Measurements from ENCODE around the gene RPL29.

Gene RPL29

GRCh38 chr3:51958603-51959521 is 36.8 kb downstream of the RPL29 start:
- Histone ChIP-seq H3K9me2 (replicated peaks; ENCODE audit: insufficient read depth, low read length) (no peaks in the 10 kb centered on the region), H3K4me2 (ENCODE audit: low read depth, low read length, poor library complexity, severe bottlenecking) (no peak overlapping the region), H3K4me3 (ENCODE audit: insufficient read depth, low read length, poor library complexity, severe bottlenecking) (no peak overlapping the region), H3K79me2 (ENCODE audit: insufficient read depth, low read length) (no peaks in the 10 kb centered on the region), H3F3A (ENCODE audit: insufficient read depth) (no peaks in the 10 kb centered on the region), H4K20me1 (ENCODE audit: low read depth, low read length) (no peaks in the 10 kb centered on the region), H3K27me3 (ENCODE audit: low read length) (no peaks in the 10 kb centered on the region), H3K27ac (ENCODE audit: low read depth, low read length) (no peak overlapping the region), H3K9ac (ENCODE audit: low read length) (no peak overlapping the region), H3K36me3 (ENCODE audit: low read length) (no peaks in the 10 kb centered on the region), H3K9me3 (ENCODE audit: insufficient read depth, low read length) (no peaks in the 10 kb centered on the region), H2AFZ (ENCODE audit: low read depth, low read length, severe bottlenecking) (no peak overlapping the region)
- TF ChIP-seq CTCF (IDR thresholded peaks at IDR 0.05; ENCODE audit: insufficient read depth, low read length, poor library complexity, severe bottlenecking) (no peak), EZH2phosphoT487 (conservative IDR thresholded peaks at IDR 0.05; ENCODE audit: low read length) (no peak)

GRCh38 chr3:51957520-51958205 is 38.0 kb downstream of the RPL29 start:
- H3K9me3 ChIP-seq (ENCODE audit: insufficient read depth, low read length) = no peaks in the 10 kb centered on the region
- H3K9me2 ChIP-seq (replicated peaks; ENCODE audit: insufficient read depth, low read length) = no peaks in the 10 kb centered on the region
- no peaks in the 10 kb centered on the region for H3K27me3 ChIP-seq (ENCODE audit: low read length)
- no peaks in the 10 kb centered on the region for H4K20me1 ChIP-seq (ENCODE audit: low read depth, low read length)
- no peak overlapping the region for H3K4me2 ChIP-seq (ENCODE audit: low read depth, low read length, poor library complexity, severe bottlenecking)
- no peaks in the 10 kb centered on the region for H3F3A ChIP-seq (ENCODE audit: insufficient read depth)
- no peaks in the 10 kb centered on the region for H3K36me3 ChIP-seq (ENCODE audit: low read length)
- H3K27ac ChIP-seq (ENCODE audit: low read depth, low read length) = no peak overlapping the region
- H3K9ac ChIP-seq (ENCODE audit: low read length) = no peak overlapping the region
- no peak overlapping the region for H2AFZ ChIP-seq (ENCODE audit: low read depth, low read length, severe bottlenecking)
- no peaks in the 10 kb centered on the region for H3K79me2 ChIP-seq (ENCODE audit: insufficient read depth, low read length)
- no peak overlapping the region for H3K4me3 ChIP-seq (ENCODE audit: insufficient read depth, low read length, poor library complexity, severe bottlenecking)
- TF ChIP-seq EZH2phosphoT487 (conservative IDR thresholded peaks at IDR 0.05; ENCODE audit: low read length) = no peak
- TF ChIP-seq CTCF (IDR thresholded peaks at IDR 0.05; ENCODE audit: insufficient read depth, low read length, poor library complexity, severe bottlenecking) = no peak

GRCh38 chr3:51955893-51956770 is 39.6 kb downstream of the RPL29 start:
- no peaks in the 10 kb centered on the region for H3K79me2 ChIP-seq (ENCODE audit: insufficient read depth, low read length)
- no peaks in the 10 kb centered on the region for H3K9me3 ChIP-seq (ENCODE audit: insufficient read depth, low read length)
- no peaks in the 10 kb centered on the region for H3K36me3 ChIP-seq (ENCODE audit: low read length)
- no peaks in the 10 kb centered on the region for H4K20me1 ChIP-seq (ENCODE audit: low read depth, low read length)
- no peak for TF ChIP-seq CTCF (IDR thresholded peaks at IDR 0.05; ENCODE audit: insufficient read depth, low read length, poor library complexity, severe bottlenecking)
- TF ChIP-seq EZH2phosphoT487 (conservative IDR thresholded peaks at IDR 0.05; ENCODE audit: low read length) = no peak
- no peak overlapping the region for H3K27ac ChIP-seq (ENCODE audit: low read depth, low read length)
- H3K9ac ChIP-seq (ENCODE audit: low read length) = no peak overlapping the region
- H3K27me3 ChIP-seq (ENCODE audit: low read length) = no peaks in the 10 kb centered on the region
- no peak overlapping the region for H3K4me2 ChIP-seq (ENCODE audit: low read depth, low read length, poor library complexity, severe bottlenecking)
- H3K4me3 ChIP-seq (ENCODE audit: insufficient read depth, low read length, poor library complexity, severe bottlenecking) = no peak overlapping the region
- no peaks in the 10 kb centered on the region for H3K9me2 ChIP-seq (replicated peaks; ENCODE audit: insufficient read depth, low read length)
- no peak overlapping the region for H2AFZ ChIP-seq (ENCODE audit: low read depth, low read length, severe bottlenecking)
- H3F3A ChIP-seq (ENCODE audit: insufficient read depth) = no peaks in the 10 kb centered on the region

Data from SU-DHL-6 (cell line).